GM12891 (cell line): ENCODE data around the gene TAOK3.

Source experiments
- DNase-seq: peaks from one replicate; pipeline ENCODE4 v3.0.0; 2011; ENCODE audit warnings: low spot score; ENCODE audit not compliant: insufficient read length
- FAIRE-seq: peaks from 2 replicates; lab custom pipeline; 2011; peaks lifted over from hg19 to GRCh38; lab: Jason Lieb, UNC
- PAX5 ChIP-seq: IDR thresholded peaks from 2 replicates; pipeline ENCODE4 v1.6.1; 2011; ENCODE audit warnings: low read length, moderate library complexity, mild to moderate bottlenecking; ENCODE audit not compliant: insufficient read depth, severe bottlenecking
- POLR2A ChIP-seq: IDR thresholded peaks from 2 replicates; pipeline ENCODE4 v1.6.1; 2011; ENCODE audit warnings: low read depth, low read length, control low read depth
- POLR2AphosphoS5 ChIP-seq: IDR thresholded peaks from 2 replicates; pipeline ENCODE4 v1.6.1; 2011; ENCODE audit warnings: low read depth, low read length, control low read depth
- POU2F2 ChIP-seq: IDR thresholded peaks from 2 replicates; pipeline ENCODE4 v1.6.1; 2011; ENCODE audit warnings: low read depth, mild to moderate bottlenecking, control low read depth, low read length, moderate library complexity
- SPI1 ChIP-seq: IDR thresholded peaks from 2 replicates; pipeline ENCODE4 v1.6.1; 2011; ENCODE audit warnings: low read depth, low read length, control low read depth
- TAF1 ChIP-seq: IDR thresholded peaks from 2 replicates; pipeline ENCODE4 v1.6.1; 2011; ENCODE audit warnings: low read depth, low read length, control low read depth

TAOK3 gene

GRCh38 chr12:118344829-118345228 is 27.9 kb downstream of the TAOK3 start:
- TF ChIP-seq POLR2AphosphoS5 (no peak), SPI1 (no peak), POU2F2 (no peak), TAF1 (no peak)
- no peak for FAIRE-seq
- DNase-seq: no peak

- DNase-seq (no peak), FAIRE-seq (no peak)
- no peak for TF ChIP-seq POLR2A
These were observed 30.6 kb downstream of the TAOK3 start for GRCh38 chr12:118342090-118342489.

- no peak for FAIRE-seq
- DNase-seq: no peak
- TF ChIP-seq POU2F2 (no peak), SPI1 (no peak), POLR2AphosphoS5 (no peak), TAF1 (no peak), PAX5 (no peak), POLR2A (no peak)
These were observed 35.4 kb downstream of the TAOK3 start for GRCh38 chr12:118337194-118337838.

GRCh38 chr12:118336123-118336522 is 36.6 kb downstream of the TAOK3 start:
- DNase-seq (no peak), FAIRE-seq (no peak)
- TF ChIP-seq POLR2AphosphoS5: no peak
- TF ChIP-seq SPI1: no peak
- no peak for TF ChIP-seq TAF1
- no peak for TF ChIP-seq PAX5
- no peak for TF ChIP-seq POU2F2
- TF ChIP-seq POLR2A: no peak

- FAIRE-seq (no peak), DNase-seq (no peak)
- no peak for TF ChIP-seq SPI1
- TF ChIP-seq PAX5: no peak
- no peak for TF ChIP-seq POU2F2
- TF ChIP-seq POLR2A: no peak
- no peak for TF ChIP-seq TAF1
- no peak for TF ChIP-seq POLR2AphosphoS5
These were observed 37.7 kb downstream of the TAOK3 start for GRCh38 chr12:118334939-118335567.

GRCh38 chr12:118334241-118334640 is 38.5 kb downstream of the TAOK3 start:
- no peak for TF ChIP-seq POLR2A
- no peak for TF ChIP-seq PAX5
- TF ChIP-seq TAF1: no peak
- TF ChIP-seq POU2F2: no peak
- no peak for TF ChIP-seq POLR2AphosphoS5
- TF ChIP-seq SPI1: no peak
- no peak for FAIRE-seq
- no peak for DNase-seq

- TF ChIP-seq SPI1 (no peak), POLR2AphosphoS5 (no peak), PAX5 (no peak), POLR2A (no peak)
- DNase-seq: no peak
These were observed 40.2 kb downstream of the TAOK3 start for GRCh38 chr12:118332511-118332910.

GRCh38 chr12:118330421-118331018 is 42.2 kb downstream of the TAOK3 start:
- peak; percentile 88 for FAIRE-seq
- peak; percentile 11 for DNase-seq
- TF ChIP-seq POLR2AphosphoS5: no peak
- no peak for TF ChIP-seq SPI1
- no peak for TF ChIP-seq PAX5
- TF ChIP-seq POLR2A: no peak
- TF ChIP-seq TAF1: no peak
- no peak for TF ChIP-seq POU2F2

More at GRCh38 chr12:118332511-118332910, 40.2 kb downstream of the TAOK3 start:
- no peak for FAIRE-seq

- FAIRE-seq (peak; percentile 70), DNase-seq (no peak)
- TF ChIP-seq SPI1: no peak
- no peak for TF ChIP-seq POLR2AphosphoS5
- TF ChIP-seq POLR2A: no peak
- TF ChIP-seq PAX5: no peak
- no peak for TF ChIP-seq POU2F2
- no peak for TF ChIP-seq TAF1
These were observed 44.0 kb downstream of the TAOK3 start for GRCh38 chr12:118328486-118329330.

- TF ChIP-seq POLR2A: no peak
- no peak for TF ChIP-seq PAX5
- no peak for TF ChIP-seq TAF1
- no peak for TF ChIP-seq POU2F2
- TF ChIP-seq POLR2AphosphoS5: no peak
- no peak for TF ChIP-seq SPI1
- no peak for FAIRE-seq
These were observed 45.3 kb downstream of the TAOK3 start for GRCh38 chr12:118327391-118327790.

More at GRCh38 chr12:118327391-118327790, 45.3 kb downstream of the TAOK3 start:
- DNase-seq: no peak
